ENCODE results near the gene SYT9.

- TF ChIP-seq MYC (IDR thresholded peaks at IDR 0.05; ENCODE audit: low read depth, low read length) (no peak), CTCF (IDR thresholded peaks at IDR 0.05; ENCODE audit: extremely low read depth in 1 of 2, insufficient read depth in 1 of 2, low read depth in 1 of 2, low read length in 2 of 2) (no peak)
Measured at GRCh38 chr11:7492253-7492652, 240.5 kb downstream of the SYT9 start.

Data from endothelial cell of umbilical vein (primary cell).